ENCODE data around the gene FUT2.
A peak's percentile ranks its signal among the peaks of the same experiment; 100 is the strongest.
"Not testable (repeated sequence)": the region's sequence is repeated elsewhere in the genome, so short reads cannot be mapped to it uniquely, and the experiment has no call there.

Gene FUT2

DNA sequence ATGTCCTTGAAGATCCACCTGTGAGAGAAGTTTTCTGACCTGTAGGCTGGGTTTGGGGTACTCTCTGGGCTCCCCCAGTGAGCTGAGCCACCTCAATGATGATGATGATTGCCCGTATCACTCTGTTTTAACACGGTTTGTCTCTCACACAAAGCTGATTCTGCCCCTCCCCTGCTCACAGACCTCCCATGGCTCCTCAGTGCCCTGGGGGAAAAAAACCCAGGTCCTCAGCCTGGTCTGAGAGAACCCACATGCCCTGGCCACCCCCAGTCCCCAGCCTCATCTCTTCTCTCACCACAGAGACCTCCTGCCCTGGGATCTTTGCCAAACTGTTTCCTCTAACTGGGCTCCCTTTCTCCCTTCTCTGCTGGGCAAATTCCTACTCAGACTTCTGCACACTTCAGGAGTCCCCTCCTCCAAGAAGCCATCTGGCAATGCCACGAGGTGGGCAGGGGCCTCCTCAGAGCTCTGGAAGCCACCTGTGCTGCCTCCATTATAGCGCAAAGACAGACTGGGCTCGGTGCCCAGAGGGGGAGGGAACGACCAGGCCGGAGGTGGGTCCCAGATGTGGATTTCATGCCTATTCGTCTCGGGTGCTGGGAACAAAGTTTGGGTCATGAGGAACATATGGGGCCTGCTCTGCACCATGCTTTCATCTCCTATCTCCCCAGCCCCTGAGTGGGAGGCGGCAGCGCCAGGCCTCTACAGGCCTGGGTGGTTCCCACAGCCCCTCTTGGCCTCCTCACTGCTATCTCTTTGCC, 41.3 kb upstream of the FUT2 start:
- TF ChIP-seq, protein P1, sequence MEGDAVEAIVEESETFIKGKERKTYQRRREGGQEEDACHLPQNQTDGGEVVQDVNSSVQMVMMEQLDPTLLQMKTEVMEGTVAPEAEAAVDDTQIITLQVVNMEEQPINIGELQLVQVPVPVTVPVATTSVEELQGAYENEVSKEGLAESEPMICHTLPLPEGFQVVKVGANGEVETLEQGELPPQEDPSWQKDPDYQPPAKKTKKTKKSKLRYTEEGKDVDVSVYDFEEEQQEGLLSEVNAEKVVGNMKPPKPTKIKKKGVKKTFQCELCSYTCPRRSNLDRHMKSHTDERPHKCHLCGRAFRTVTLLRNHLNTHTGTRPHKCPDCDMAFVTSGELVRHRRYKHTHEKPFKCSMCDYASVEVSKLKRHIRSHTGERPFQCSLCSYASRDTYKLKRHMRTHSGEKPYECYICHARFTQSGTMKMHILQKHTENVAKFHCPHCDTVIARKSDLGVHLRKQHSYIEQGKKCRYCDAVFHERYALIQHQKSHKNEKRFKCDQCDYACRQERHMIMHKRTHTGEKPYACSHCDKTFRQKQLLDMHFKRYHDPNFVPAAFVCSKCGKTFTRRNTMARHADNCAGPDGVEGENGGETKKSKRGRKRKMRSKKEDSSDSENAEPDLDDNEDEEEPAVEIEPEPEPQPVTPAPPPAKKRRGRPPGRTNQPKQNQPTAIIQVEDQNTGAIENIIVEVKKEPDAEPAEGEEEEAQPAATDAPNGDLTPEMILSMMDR (IDR thresholded peaks at IDR 0.05; ENCODE audit: low read depth, low read length), result no peak
- no peak for DNase-seq (ENCODE audit: extremely low read depth, low read depth)

DNA sequence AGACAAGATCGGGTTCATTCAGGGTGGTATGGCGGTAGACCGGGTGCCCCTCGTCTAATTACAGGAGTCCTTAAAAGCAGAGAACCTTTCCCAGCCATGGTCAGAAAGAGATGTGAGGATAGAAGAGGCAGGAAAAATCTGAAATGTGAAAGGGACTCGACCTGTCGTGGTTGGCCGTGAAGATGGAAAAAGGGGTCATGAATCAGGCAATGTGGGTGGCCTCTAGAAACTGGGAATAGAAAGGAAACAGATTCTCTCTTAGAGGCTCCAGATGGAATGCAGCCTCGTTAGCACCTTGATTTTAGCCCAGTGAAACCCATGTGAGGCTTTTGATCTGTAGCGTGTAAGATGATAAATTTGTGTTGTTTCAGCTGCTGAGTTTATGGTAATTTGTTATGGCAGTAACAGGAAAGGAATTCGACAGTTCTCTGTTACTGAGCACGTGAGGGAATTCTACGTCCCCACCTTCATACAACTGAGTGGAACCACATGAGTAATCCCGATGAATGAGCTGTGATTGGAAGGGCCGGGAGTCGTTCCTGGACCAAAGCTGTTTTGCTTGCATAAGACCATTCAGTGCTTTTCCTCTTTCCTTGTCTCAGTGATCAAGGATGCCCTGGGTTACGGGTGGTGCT, 38.8 kb upstream of the FUT2 start:
- DNase-seq (ENCODE audit: extremely low read depth, low read depth), result no peak
- TF ChIP-seq, protein P1 (IDR thresholded peaks at IDR 0.05; ENCODE audit: low read depth, low read length), result no peak

DNA sequence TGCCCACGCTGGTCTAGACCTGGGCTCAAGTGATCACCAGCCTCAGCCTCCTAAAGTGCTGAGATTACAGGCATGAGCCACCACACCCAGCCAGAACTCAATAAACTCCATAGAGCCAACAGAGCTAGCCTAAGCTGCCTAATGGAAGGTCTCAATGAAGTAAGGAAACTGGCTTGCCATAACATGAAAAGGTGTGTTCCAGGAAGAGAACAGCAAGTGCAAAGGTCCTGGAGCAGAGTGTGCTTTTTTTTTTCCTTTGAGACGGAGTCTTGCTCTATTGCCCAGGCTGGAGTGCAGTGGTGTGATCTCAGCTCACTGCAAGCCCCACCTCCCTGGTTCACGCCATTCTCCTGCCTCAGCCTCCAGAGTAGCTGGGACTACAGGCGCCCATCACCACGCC, 37.9 kb upstream of the FUT2 start:
- DNase-seq (ENCODE audit: extremely low read depth, low read depth), result not testable (repeated sequence)

DNA sequence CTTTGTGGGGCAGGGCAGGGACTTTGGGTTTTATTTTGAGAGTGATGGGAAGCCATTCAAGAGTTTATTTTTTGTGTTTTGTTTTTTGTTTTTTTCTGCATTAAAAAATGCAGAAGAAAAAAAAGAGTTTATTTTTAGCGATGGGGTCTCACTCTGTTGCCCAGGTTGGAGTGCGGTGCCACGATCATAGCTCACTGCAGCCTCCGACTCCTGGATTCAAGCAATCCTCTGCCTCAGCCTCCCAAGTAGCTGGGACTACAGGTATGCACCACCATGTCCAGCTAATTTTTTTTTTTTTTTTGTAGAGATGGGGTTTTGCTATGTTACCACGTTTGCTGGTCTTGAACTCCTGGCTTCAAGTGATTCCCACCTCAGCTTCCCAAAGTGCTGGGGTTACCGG, 37.3 kb upstream of the FUT2 start:
- DNase-seq (ENCODE audit: extremely low read depth, low read depth), result no peak
- TF ChIP-seq, protein P1 (IDR thresholded peaks at IDR 0.05; ENCODE audit: low read depth, low read length), result no peak

DNA sequence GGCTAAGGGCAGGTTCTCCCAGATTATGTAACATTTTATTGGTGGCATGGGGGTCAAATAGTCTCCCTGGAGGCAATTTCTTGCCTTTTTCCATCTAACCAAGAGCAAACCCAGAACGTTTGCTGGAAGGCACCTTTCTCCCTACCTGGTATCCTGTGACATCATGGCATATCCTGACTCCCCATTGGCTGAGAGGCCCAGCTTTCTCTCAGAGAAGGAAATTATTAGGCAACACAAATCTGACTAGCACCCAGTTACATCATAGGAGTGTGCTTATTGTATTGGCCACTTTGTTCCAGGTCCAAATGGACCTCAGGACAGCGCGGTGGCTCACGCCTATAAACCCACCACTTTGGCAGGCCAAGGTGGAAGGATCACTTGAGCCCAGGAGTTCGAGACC, 36.0 kb upstream of the FUT2 start:
- TF ChIP-seq, protein P1 (IDR thresholded peaks at IDR 0.05; ENCODE audit: low read depth, low read length), result no peak
- no peak for DNase-seq (ENCODE audit: extremely low read depth, low read depth)

DNA sequence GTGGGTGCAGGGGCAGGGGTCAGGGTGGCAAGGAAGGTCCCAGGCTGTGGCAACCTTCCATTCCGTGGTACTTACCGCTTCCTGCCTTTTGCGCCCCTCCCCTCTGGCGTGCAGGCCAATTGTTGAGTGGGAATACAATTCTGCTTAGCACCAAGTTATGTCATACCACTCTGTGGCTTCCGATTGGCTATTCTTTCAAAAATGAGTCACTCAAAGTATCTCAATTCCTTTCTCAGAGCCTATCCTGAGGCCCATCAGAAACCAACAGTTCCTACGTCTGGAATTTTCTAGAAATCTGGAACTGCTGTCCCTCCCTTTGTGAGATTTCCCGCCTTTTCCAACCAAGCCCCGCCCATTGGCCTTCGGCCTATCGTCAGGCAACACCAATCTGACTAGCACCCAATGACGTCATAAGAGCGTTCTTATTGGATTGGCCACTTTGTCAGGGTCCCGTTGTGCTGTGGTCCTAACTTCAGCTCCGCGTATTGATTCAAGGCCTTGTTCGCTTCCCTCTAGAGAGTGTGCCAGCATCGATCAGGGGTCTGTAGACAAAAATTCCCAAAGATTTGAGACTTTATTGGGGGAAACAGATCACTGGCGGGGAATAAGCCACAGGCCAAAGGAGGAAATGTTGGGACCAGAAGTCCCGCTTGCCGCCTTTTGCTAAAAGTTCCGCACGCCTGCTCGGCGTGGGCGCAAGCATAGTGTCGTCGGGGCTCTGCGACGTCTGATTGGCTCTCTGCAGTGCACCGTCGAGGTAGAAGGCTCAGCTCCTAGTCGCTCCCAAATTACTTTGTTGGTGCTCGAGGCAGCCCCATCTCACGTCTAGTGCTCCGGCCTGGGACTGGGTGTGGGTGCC, 34.7 kb upstream of the FUT2 start:
- DNase-seq (ENCODE audit: extremely low read depth, low read depth), result peak; percentile 38
- TF ChIP-seq, protein P1 (IDR thresholded peaks at IDR 0.05; ENCODE audit: low read depth, low read length), result no peak

DNA sequence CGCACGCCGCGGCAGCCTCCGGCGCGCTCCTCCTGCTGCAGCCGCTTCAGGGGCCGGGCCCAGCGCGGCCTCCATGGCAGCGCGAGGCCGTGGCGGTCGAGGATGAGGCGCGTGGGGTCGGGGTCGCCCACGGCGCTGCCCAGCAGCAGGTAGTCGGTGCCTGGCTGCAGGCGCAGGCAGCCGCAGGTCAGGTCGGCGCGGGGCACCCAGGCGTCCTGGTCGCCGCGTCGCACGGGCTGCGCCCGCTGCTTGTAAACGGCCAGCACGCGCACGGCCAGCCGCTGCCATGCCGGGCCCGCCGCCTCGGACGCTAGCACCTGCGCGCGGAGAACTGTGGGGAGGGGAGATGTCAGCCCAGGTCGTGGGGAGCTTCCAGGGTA, 34.1 kb upstream of the FUT2 start:
- no peak for DNase-seq (ENCODE audit: extremely low read depth, low read depth)
- TF ChIP-seq, protein P1 (IDR thresholded peaks at IDR 0.05; ENCODE audit: low read depth, low read length), result no peak

All from AG09319 (cell line).